IMR-90 (cell line): ENCODE results near the gene DGKD. TPM values are rescaled to one million over a fixed set of nuclear protein-coding genes. Genes with fewer than 3 reads are reported as not detected.

Experiments used
- ATAC-seq: fragments of 200-7000 bp; cut with Tn5 transposase; 2 replicates; pipeline ENCODE4 v1.9.1; 2020; ENCODE audit warnings: low read depth, mild to moderate bottlenecking, moderate library complexity
- BruUV-seq: library from RNA; stranded (reverse); fragments of 400-500 nt; replicated peaks from 2 replicates; lab custom pipeline; 2021; lab: Mats Ljungman, UMichigan
- CTCF ChIA-PET: fragments of 300-600 bp; formaldehyde crosslinking; extraction: SDS; loops from one replicate; lab custom pipeline; 2021; ENCODE audit warnings: antibody characterized with exemption; lab: Yijun Ruan, JAX
- POLR2A ChIA-PET: fragments of 300-600 bp; sonication (Branson Sonifier 250); formaldehyde crosslinking; loops from one replicate; lab custom pipeline; 2022; ENCODE audit warnings: antibody characterized with exemption; ENCODE audit not compliant: unreplicated experiment; lab: Charles Lee
- DNase-seq: peaks from one replicate; pipeline ENCODE4 v3.0.0; 2013
- H2AFZ ChIP-seq: replicated peaks from 2 replicates; pipeline ENCODE3; 2013; ENCODE audit warnings: low read length, mild to moderate bottlenecking; ENCODE audit not compliant: poor library complexity
- H2AK5ac ChIP-seq: 2 replicates; pipeline ENCODE4 v1.6.1; 2013; ENCODE audit warnings: low read depth, low read length, inconsistent platforms
- H2AK9ac ChIP-seq: replicated peaks from 2 replicates; pipeline ENCODE3; 2013; ENCODE audit warnings: mild to moderate bottlenecking, low read depth, low read length, moderate library complexity; ENCODE audit not compliant: poor library complexity
- H2BK120ac ChIP-seq: 2 replicates; pipeline ENCODE4 v1.6.1; 2013; ENCODE audit warnings: low read depth, low read length, inconsistent platforms
- H2BK15ac ChIP-seq: 3 replicates; pipeline ENCODE4 v1.6.1; 2013; ENCODE audit warnings: low read depth, low read length, inconsistent platforms
- H2BK20ac ChIP-seq: 2 replicates; pipeline ENCODE4 v1.6.1; 2013; ENCODE audit warnings: low read depth, mild to moderate bottlenecking, inconsistent platforms, low read length, moderate library complexity
- H2BK5ac ChIP-seq: 2 replicates; pipeline ENCODE4 v1.6.1; 2013; ENCODE audit warnings: mild to moderate bottlenecking, low read depth, low read length, inconsistent platforms; ENCODE audit not compliant: poor library complexity, severe bottlenecking
- H3K14ac ChIP-seq: replicated peaks from 2 replicates; pipeline ENCODE4 v1.6.1; 2013; ENCODE audit warnings: low read depth, low read length, inconsistent platforms
- H3K18ac ChIP-seq: 2 replicates; pipeline ENCODE4 v1.6.1; 2013; ENCODE audit warnings: low read depth, low read length, control low read depth
- H3K23ac ChIP-seq: 2 replicates; pipeline ENCODE4 v1.6.1; 2013; ENCODE audit warnings: low read depth, low read length, inconsistent platforms
- H3K27ac ChIP-seq: 2 replicates; pipeline ENCODE4 v1.5.1; 2013; ENCODE audit warnings: mild to moderate bottlenecking, control low read depth, low read length; ENCODE audit not compliant: insufficient read depth
- H3K27me3 ChIP-seq: 2 replicates; pipeline ENCODE4 v1.6.1; 2013; ENCODE audit warnings: low read length; ENCODE audit not compliant: control insufficient read depth, insufficient read depth
- H3K36me3 ChIP-seq: 2 replicates; pipeline ENCODE4 v1.6.1; 2013; ENCODE audit warnings: low read length, mixed read lengths; ENCODE audit not compliant: control insufficient read depth, insufficient read depth
- H3K4ac ChIP-seq: 2 replicates; pipeline ENCODE4 v1.6.1; 2013; ENCODE audit warnings: low read depth, low read length, inconsistent platforms
- H3K4me1 ChIP-seq: 2 replicates; pipeline ENCODE4 v1.6.1; 2013; ENCODE audit warnings: low read length, mixed read lengths; ENCODE audit not compliant: control insufficient read depth, insufficient read depth
- H3K4me2 ChIP-seq: 2 replicates; pipeline ENCODE4 v1.6.1; 2013; ENCODE audit warnings: low read depth, mild to moderate bottlenecking, control low read depth, low read length, moderate library complexity
- H3K4me3 ChIP-seq: 2 replicates; pipeline ENCODE4 v1.5.1; 2013; ENCODE audit warnings: low read depth, mild to moderate bottlenecking, control low read depth, low read length, moderate library complexity; ENCODE audit not compliant: insufficient read depth
- H3K56ac ChIP-seq: 2 replicates; pipeline ENCODE4 v1.6.1; 2013; ENCODE audit warnings: low read length, inconsistent platforms; ENCODE audit not compliant: insufficient read depth; ENCODE audit errors: extremely low read depth
- H3K79me1 ChIP-seq, 2 experiments: 2 replicates each; pipeline ENCODE4 v1.6.1; 2013; ENCODE audit warnings: low read length in 2 of 2, inconsistent platforms in 1 of 2, low read depth in 1 of 2
- H3K9ac ChIP-seq: 2 replicates; pipeline ENCODE4 v1.6.1; 2013; ENCODE audit warnings: low read depth, low read length, control low read depth
- H3K9me1 ChIP-seq: 2 replicates; pipeline ENCODE4 v1.6.1; 2013; ENCODE audit warnings: low read length, inconsistent platforms; ENCODE audit not compliant: insufficient read depth
- H3K9me3 ChIP-seq: 2 replicates; pipeline ENCODE4 v1.6.1; 2013; ENCODE audit warnings: low read length; ENCODE audit not compliant: control insufficient read depth, insufficient read depth
- H4K20me1 ChIP-seq: 2 replicates; pipeline ENCODE4 v1.6.1; 2013; ENCODE audit warnings: low read length, inconsistent platforms; ENCODE audit not compliant: insufficient read depth
- H4K5ac ChIP-seq: 2 replicates; pipeline ENCODE4 v1.6.1; 2013; ENCODE audit warnings: mild to moderate bottlenecking, low read depth, low read length, control low read depth
- H4K8ac ChIP-seq, 2 experiments: 2 replicates each; pipeline ENCODE4 v1.6.1; 2013; ENCODE audit warnings: low read depth in 2 of 2, low read length in 2 of 2, control low read depth in 1 of 2, inconsistent platforms in 1 of 2
- H4K91ac ChIP-seq: 2 replicates; pipeline ENCODE4 v1.6.1; 2013; ENCODE audit warnings: low read depth, low read length, inconsistent platforms; ENCODE audit not compliant: insufficient read depth
- CEBPB ChIP-seq: IDR thresholded peaks from 2 replicates; pipeline ENCODE4 v1.6.1; 2012; ENCODE audit warnings: low read depth, low read length, improper control_type of control experiment
- CHD1 ChIP-seq: IDR thresholded peaks from 2 replicates; pipeline ENCODE4 v1.6.1; 2012; ENCODE audit warnings: low read depth, low read length, improper control_type of control experiment
- RAD21 ChIP-seq: IDR thresholded peaks from 2 replicates; pipeline ENCODE4 v1.6.1; 2012; ENCODE audit warnings: low read length, improper control_type of control experiment
- SMC3 ChIP-seq: fragments of 150-350 bp; IDR thresholded peaks from 2 replicates; pipeline ENCODE4 v1.6.1; 2016; ENCODE audit warnings: low read depth, mild to moderate bottlenecking, antibody characterized with exemption, low read length, moderate library complexity
- WGBS, 2 experiments: methylation state at CpG; one replicate each; pipeline versions ENCODE4 v1.1.5 to v1.1.7; 2013; ENCODE audit warnings: missing lambda C conversion rate in 2 of 2; ENCODE audit not compliant: insufficient read length in 1 of 2; ENCODE audit errors: extremely low coverage in 2 of 2; 5-methylcytosine and 5-hydroxymethylcytosine counted together
- dilution Hi-C: fragments of 300-500 bp; cut with HindIII; formaldehyde crosslinking; loops from one replicate; pipeline ENCODE4 v1.14.3; 2018; ENCODE audit warnings: low sequenced_read_pairs; ENCODE audit not compliant: unreplicated experiment
- in situ Hi-C: fragments of 300-500 bp; cut with MboI; formaldehyde crosslinking; loops from 3 replicates; pipeline ENCODE4 v1.14.3; 2019; ENCODE audit warnings: low sequenced_read_pairs, inconsistent platforms, mixed read lengths
- intact Hi-C: fragments of 100-400 bp; cut with micrococcal nuclease; formaldehyde crosslinking; loops from 2 replicates; pipeline ENCODE4 v1.10.0; 2022
- polyA plus RNA-seq, 3 experiments: library from polyadenylated mRNA; depleted of rRNA; stranded (reverse); fragments of >200 nt; gene quantifications; 2 replicates each; pipeline ENCODE4 v1.2.3, GENCODE V29; 2012; ENCODE audit warnings: low replicate concordance in 1 of 3
- total RNA-seq: library from RNA; depleted of rRNA; stranded (reverse); fragments of >200 nt; gene quantifications from 2 replicates; pipeline ENCODE4 v1.2.3, GENCODE V29; 2012
- TF ChIP-seq, protein P1 (sequence below): fragments of 150-350 bp; IDR thresholded peaks from 2 replicates; pipeline ENCODE4 v1.6.1; 2016; ENCODE audit warnings: low read depth, mild to moderate bottlenecking, low read length, moderate library complexity, borderline replicate concordance
- TF ChIP-seq, protein P2 (sequence below): fragments of 150-350 bp; IDR thresholded peaks from 2 replicates; pipeline ENCODE4 v1.6.1; 2017; ENCODE audit warnings: mild to moderate bottlenecking, antibody characterized with exemption, low read length, low read depth

The DGKD gene
- total and polyA plus RNA-seq, 2 of the 4 experiments (the other 2 are of a cell fraction), result 6.5 to 10.1 TPM

DNA sequence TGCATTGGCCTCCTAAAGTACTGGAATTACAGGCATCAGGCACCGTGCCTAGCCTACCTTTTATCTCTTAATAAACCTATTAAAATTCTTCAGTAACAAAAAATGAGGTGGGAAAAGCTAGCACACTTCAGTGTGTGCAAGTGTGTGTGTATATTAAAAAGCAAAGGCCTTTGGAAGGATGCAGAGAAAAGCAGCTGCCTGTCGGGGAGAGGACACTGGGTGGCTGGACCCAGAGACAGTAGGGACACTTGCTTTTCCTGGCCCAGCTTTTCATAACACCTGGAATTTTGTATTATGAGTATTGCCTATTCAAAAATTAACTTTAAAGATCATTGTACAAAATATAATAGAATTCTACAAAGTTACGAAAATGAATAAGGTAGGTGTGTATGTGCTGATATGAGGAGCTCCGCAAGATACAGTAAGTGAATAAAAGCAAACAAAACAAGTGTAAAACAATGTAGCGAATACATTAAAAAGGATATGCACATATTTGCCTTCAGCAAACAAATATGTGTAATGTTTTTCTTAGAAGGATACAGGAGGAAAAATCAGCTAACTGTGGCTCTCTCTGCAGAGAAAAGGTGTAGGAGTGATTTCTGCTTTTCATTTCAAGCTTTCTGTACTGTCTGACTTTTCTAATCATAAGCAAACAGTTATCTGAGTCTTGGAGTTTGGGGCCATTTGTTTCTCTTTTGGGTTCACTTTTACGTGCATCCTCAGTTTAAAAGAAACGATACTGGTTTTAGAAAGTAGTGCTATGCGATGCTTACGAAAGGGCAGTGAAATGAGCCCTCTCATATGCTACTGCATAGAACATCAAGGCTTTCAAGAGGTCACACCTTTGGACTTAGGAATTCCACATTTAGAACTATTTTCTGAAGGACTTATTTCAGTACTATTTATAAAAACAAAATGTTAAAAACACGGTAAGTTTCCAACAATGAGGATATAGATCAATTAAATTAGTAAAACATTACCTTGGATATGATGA lies 141.5 kb downstream of the DGKD start (continued):
- TF ChIP-seq CEBPB (no peak), CHD1 (no peak)

DNA sequence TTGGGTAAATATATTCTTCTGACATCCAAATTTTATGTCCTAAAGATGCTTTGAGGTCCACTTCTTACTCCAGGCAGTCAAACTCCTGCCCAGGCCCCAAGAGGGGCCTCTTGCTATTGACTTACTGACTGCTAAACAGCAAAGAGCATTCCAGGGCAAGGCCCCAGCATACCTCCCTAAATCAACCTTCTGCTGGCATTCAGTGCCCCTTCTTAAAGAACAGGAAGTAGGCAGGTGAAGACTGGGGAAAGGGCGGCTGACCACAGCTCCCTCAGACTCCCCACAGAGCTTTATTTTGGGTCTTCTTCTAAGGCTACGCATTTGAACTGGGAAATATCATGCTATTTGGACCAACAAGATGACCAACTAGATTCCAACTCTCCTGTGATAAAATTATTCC lies 143.4 kb downstream of the DGKD start:
- H4K8ac ChIP-seq, result no peak overlapping the region
- no peaks in the 10 kb centered on the region for H3K27me3 ChIP-seq
- H3K9me3 ChIP-seq, result peaks cover 2% of the 10 kb centered on the region; the same call in 1 of the 2 replicates
- no peaks in the 10 kb centered on the region; the same call in 1 of the 2 replicates for H3K9me1 ChIP-seq
- H2AFZ ChIP-seq, result no peak overlapping the region
- H3K4me3 ChIP-seq, result no peak overlapping the region
- no peak overlapping the region for H4K5ac ChIP-seq
- no CpG with 5 or more reads among the region's 2 CpGs for WGBS, 2 experiments
- in situ Hi-C loops (no loop called here), dilution Hi-C loops (no loop called here), intact Hi-C loops (loop anchor here (2.0 kb wide), 1 partner anchor 15 kb away; no protein-coding TSS in a partner anchor)
- H4K91ac ChIP-seq, result no peak overlapping the region
- no peak overlapping the region for H3K27ac ChIP-seq
- TF ChIP-seq, protein P1, sequence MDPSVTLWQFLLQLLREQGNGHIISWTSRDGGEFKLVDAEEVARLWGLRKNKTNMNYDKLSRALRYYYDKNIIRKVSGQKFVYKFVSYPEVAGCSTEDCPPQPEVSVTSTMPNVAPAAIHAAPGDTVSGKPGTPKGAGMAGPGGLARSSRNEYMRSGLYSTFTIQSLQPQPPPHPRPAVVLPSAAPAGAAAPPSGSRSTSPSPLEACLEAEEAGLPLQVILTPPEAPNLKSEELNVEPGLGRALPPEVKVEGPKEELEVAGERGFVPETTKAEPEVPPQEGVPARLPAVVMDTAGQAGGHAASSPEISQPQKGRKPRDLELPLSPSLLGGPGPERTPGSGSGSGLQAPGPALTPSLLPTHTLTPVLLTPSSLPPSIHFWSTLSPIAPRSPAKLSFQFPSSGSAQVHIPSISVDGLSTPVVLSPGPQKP, result no peak
- TF ChIP-seq SMC3, result no peak
- TF ChIP-seq, protein P2, sequence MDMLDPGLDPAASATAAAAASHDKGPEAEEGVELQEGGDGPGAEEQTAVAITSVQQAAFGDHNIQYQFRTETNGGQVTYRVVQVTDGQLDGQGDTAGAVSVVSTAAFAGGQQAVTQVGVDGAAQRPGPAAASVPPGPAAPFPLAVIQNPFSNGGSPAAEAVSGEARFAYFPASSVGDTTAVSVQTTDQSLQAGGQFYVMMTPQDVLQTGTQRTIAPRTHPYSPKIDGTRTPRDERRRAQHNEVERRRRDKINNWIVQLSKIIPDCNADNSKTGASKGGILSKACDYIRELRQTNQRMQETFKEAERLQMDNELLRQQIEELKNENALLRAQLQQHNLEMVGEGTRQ, result no peak
- TF ChIP-seq RAD21, result no peak
- no peak overlapping the region for H2AK5ac ChIP-seq
- H3K23ac ChIP-seq, result no peak overlapping the region
- H4K20me1 ChIP-seq, result no peaks in the 10 kb centered on the region
- H2AK9ac ChIP-seq, result no peak overlapping the region
- no peak overlapping the region for H3K18ac ChIP-seq
- BruUV-seq, result no TSS peak
- no peak overlapping the region for H3K56ac ChIP-seq
- H3K14ac ChIP-seq, result no peak overlapping the region
- peaks cover 15% of the 10 kb centered on the region for H3K36me3 ChIP-seq
- CTCF ChIA-PET, result no interaction called here
- peaks cover 2% of the 10 kb centered on the region; the same call in 1 of the 2 replicates for H3K4me1 ChIP-seq
- H3K4ac ChIP-seq, result no peak overlapping the region
- ATAC-seq (no peak), DNase-seq (no peak)
- H2BK20ac ChIP-seq, result no peak overlapping the region
- no peak overlapping the region for H2BK5ac ChIP-seq
- no peak overlapping the region for H2BK120ac ChIP-seq
- H3K9ac ChIP-seq, result no peak overlapping the region
- peaks cover 0 to 3% of the 10 kb centered on the region in 2 experiments; a peak in 1 of 4 replicates for H3K79me1 ChIP-seq
- POLR2A ChIA-PET, result interaction anchor here (0.6 kb wide), 1 partner anchor 60 kb away, joined by 4 read pairs; no protein-coding TSS in a partner anchor
- no peak overlapping the region for H3K4me2 ChIP-seq
- H2BK15ac ChIP-seq, result no peak overlapping the region
